Measurements from ENCODE around the gene TTC7B.

The TTC7B gene

GRCh38 chr14:90613453-90613852 lies 202.8 kb downstream of the TTC7B start:
- no peak for FAIRE-seq

GRCh38 chr14:90612801-90613200 lies 203.4 kb downstream of the TTC7B start:
- FAIRE-seq, result no peak

GRCh38 chr14:90611936-90612335 lies 204.3 kb downstream of the TTC7B start:
- FAIRE-seq, result no peak

- FAIRE-seq, result no peak
Observed at GRCh38 chr14:90611501-90611900, 204.7 kb downstream of the TTC7B start.

DNA sequence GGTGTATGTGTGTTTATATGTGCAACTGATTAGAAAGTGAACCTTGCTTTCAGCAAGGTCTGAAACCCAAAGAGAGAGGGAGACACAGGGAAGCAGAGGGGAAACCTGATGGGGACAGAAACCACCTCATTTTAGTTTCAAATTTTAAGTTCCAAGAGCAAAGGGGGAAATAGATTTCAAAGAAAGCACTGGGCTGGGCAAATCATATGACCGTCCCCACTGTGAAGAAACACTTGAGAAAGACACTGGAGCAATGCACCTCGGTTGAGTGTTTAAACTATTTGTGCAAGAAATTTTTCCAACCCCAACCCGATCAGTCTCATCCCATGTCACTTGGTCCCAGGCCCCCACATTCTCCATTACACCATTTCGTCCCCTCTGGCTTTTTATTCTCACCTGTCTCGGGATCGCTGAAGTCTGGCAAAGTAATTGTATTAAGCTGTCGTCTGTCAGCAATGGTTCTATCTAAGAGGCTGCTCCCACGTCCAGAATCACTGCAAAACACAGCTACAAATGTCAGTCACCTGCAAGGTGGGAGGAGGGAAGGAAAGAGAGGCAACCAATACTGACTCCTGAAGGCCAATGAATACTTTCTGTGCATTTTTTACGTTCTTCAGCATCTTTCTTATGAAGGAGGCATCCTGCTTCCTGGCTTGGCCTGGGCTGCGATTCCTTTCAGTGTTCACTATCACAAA lies 205.7 kb downstream of the TTC7B start:
- no peak for FAIRE-seq

DNA sequence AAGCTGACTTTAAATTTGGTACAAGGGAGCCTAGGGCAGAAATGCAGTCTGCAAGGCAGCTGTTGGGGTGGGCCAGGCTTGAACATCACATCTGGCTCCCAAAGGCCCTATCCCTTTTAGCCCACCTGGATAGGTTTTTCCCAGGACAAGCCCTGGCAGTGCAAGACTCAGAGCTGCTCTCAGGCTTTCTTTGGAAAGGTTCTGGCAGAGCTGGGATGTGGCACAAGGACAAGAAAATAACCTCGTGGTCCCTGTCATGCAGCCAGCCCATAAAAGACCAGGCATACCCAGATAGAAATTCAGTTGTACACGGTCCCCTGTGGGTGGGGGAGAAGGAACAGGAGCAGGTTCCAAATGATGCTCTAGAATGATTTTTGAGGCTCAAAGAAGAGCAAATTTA lies 206.9 kb downstream of the TTC7B start:
- no peak for FAIRE-seq

- no peak for FAIRE-seq
Observed at GRCh38 chr14:90608929-90609341, 207.3 kb downstream of the TTC7B start.

GRCh38 chr14:90608281-90608680 lies 207.9 kb downstream of the TTC7B start:
- no peak for FAIRE-seq

DNA sequence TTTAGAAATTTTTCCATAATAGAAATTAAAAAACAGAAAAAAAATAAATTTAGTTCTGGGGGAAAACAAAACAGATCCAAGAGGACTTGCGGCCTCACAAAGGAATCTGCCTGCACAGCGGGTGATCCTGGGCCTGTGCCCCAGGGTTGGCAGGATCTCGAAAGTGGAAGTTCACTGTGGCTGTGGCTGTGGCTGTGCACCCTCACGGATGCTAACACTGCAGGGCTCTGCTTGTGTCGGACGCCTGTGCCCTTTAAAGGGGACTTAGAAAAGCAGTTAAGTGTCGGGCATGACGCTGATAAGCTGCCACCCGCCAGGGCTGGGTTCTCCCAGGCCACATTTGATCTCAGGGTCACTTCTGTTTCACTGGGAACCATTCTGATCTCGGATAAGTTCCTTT lies 209.1 kb downstream of the TTC7B start:
- no peak for FAIRE-seq

GRCh38 chr14:90606434-90606833 lies 209.8 kb downstream of the TTC7B start:
- FAIRE-seq, result no peak

DNA sequence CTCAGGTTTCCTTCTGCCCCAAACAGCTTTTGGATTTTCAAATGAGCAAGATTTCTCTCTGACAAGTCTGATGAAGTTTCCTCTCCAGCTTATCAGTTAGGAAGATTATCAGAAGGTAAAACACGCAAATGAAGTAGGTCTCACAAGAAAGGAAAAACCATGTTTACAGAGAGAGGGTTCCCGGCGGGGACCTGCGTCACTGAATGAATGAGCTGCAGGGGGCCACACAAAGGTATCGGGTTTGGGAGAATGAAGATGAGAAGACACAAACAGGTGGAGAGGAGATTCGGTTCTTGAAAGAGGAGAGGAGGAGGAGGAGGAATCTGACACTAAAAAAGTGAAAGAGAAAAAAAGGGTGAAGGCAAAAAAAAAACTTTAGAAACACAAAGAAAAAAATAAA lies 210.8 kb downstream of the TTC7B start:
- no peak for FAIRE-seq

DNA sequence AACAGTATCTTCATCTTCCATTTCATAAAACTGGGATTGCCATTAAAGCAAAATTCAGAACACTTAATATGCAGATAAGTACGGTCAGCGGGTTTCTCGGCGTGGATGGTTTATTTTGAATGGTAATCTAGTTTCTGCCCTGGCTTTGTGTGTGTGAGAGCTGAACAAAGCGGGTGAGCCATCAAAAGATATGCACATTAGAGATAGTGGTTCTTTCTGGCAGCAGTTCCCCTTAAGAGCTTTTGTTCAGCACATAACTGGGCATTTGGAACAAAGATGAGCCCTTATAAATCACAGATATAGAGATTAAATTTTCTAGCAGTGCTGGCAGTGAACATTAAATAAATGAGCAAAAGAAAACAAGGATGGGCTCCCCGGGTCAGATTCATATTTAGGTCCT lies 211.9 kb downstream of the TTC7B start:
- FAIRE-seq, result no peak

GRCh38 chr14:90603841-90604240 lies 212.4 kb downstream of the TTC7B start:
- FAIRE-seq, result no peak

GRCh38 chr14:90603336-90603735 lies 212.9 kb downstream of the TTC7B start:
- FAIRE-seq, result no peak

- FAIRE-seq, result no peak
Observed at GRCh38 chr14:90602088-90602687, 214.0 kb downstream of the TTC7B start.

- FAIRE-seq, result no peak
Observed at GRCh38 chr14:90601563-90601962, 214.7 kb downstream of the TTC7B start.

DNA sequence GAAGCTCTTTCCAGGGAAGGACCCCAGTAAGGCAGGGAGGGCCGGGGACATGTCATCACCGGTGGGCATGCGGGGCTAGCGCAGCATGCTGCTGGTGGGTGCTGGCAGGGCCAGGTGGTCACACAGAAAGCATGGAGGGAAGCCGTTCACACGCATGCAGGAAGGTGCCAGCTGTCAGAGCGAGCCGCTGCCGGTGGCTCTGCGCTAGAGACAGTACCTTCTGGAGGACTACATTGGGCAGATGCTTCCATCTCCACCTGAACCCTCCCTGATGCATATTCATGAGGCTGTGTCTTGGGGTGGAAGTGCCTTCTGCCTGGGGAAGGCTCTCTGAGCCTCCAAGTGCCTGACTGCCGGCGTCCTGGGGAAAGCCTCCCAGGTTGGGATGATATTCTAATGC lies 215.6 kb downstream of the TTC7B start:
- FAIRE-seq, result no peak

GRCh38 chr14:90599748-90600507 lies 216.3 kb downstream of the TTC7B start:
- no peak for FAIRE-seq

DNA sequence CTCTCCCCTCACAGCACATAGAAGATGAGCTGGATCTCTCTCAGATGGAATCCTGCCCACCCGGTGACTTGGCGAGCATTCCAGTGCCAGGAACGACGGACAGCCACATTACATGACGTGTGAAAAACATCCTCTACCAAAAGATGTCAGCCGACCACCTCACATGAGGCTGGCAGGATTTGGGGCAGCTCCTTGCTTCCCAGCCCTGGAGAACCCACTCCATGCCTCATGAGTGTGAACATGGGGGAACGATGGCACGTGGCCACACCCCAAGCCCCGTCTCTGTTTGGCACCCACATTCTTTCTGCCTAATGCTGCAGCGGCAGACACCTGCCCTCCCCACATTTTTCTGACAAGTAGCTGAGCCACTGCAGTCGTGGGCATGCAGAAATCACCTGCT lies 216.9 kb downstream of the TTC7B start:
- no peak for FAIRE-seq

GRCh38 chr14:90597961-90598360 lies 218.3 kb downstream of the TTC7B start:
- no peak for FAIRE-seq

- FAIRE-seq, result no peak
Observed at GRCh38 chr14:90596733-90597132, 219.5 kb downstream of the TTC7B start.

- FAIRE-seq, result no peak
Observed at GRCh38 chr14:90593254-90594040, 222.8 kb downstream of the TTC7B start.

DNA sequence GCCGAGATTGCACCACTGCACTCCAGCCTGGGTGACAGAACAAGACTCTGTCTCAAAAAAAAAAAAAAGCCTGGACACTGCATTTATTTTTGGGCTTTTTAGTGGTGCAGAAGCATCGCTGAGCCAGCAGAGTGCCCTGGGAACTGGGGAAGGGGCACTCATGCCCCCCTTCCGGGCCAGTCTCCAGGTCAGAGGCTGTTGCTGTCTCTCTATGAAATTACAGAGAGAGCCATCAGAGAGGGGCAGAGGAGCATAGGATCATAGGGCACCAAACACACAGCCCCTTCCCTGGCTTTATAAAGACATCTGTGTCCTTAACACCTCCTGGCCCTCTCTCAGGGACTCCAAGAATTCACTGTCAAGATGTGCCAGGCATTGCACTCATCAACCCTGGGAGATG lies 223.6 kb downstream of the TTC7B start:
- no peak for FAIRE-seq

Measured in endometrium (tissue), 2 donors.